Stimulated activated naive B cell treated with anti-CD40 and anti-IgM and Interleukin-4, amounts not matched to agents 10 μg/mL and 1 μg/mL and 100 μg/mL, for 72 hours (primary cell): ENCODE data around the gene KDM8.

Experiments used
- ATAC-seq, 2 donors: fragments of 150-1000 bp; cut with Tn5 transposase; replicated peaks; 2 replicates each; pipeline ENCODE4 v1.10.0; 2021; ENCODE audit warnings: moderate library complexity in 1 of 2
- DNase-seq: peaks from one replicate; pipeline ENCODE4 v3.0.0; 2021
- H3K27ac Mint-ChIP-seq: one replicate; pipeline ENCODE4 v1.8.0; 2022; ENCODE audit warnings: mild to moderate bottlenecking, mixed read lengths
- H3K27me3 Mint-ChIP-seq, 2 donors: one replicate each; pipeline ENCODE4 v1.8.0; 2022; ENCODE audit warnings: mixed read lengths in 2 of 2
- H3K36me3 Mint-ChIP-seq, 2 donors: one replicate each; pipeline ENCODE4 v1.8.0; 2022; ENCODE audit warnings: mixed read lengths in 2 of 2, mild to moderate bottlenecking in 1 of 2
- H3K4me1 Mint-ChIP-seq, 2 donors: one replicate each; pipeline ENCODE4 v1.8.0; 2022; ENCODE audit warnings: mixed read lengths in 2 of 2, mild to moderate bottlenecking in 1 of 2
- H3K4me3 Mint-ChIP-seq, 2 donors: one replicate each; pipeline ENCODE4 v1.8.0; 2022; ENCODE audit warnings: mild to moderate bottlenecking in 2 of 2, mixed read lengths in 2 of 2, moderate library complexity in 1 of 2
- H3K9me3 Mint-ChIP-seq, 2 donors: one replicate each; pipeline ENCODE4 v1.8.0; 2022; ENCODE audit warnings: mixed read lengths in 2 of 2, mild to moderate bottlenecking in 1 of 2

Gene KDM8

GRCh38 chr16:27233731-27234130 is 30.4 kb downstream of the KDM8 start:
- no peak overlapping the region for H3K4me3 Mint-ChIP-seq
- ATAC-seq = no peak
- H3K9me3 Mint-ChIP-seq = no peaks in the 10 kb centered on the region
- peaks cover 24 to 45% of the 10 kb centered on the region in 2 donors for H3K36me3 Mint-ChIP-seq
- no peaks in the 10 kb centered on the region for H3K27me3 Mint-ChIP-seq
- DNase-seq = no peak
- H3K4me1 Mint-ChIP-seq = peaks cover 72 to 93% of the 10 kb centered on the region in 2 donors
- H3K27ac Mint-ChIP-seq = peak overlapping the region; percentile 74

GRCh38 chr16:27234171-27234570 is 30.8 kb downstream of the KDM8 start:
- Mint-ChIP-seq H3K36me3 (peaks cover 21 to 43% of the 10 kb centered on the region in 2 donors), H3K27ac (peak overlapping the region; percentile 74), H3K4me1 (peaks cover 71 to 93% of the 10 kb centered on the region in 2 donors), H3K4me3 (no peak overlapping the region), H3K9me3 (no peaks in the 10 kb centered on the region), H3K27me3 (no peaks in the 10 kb centered on the region)
- DNase-seq = no peak
- ATAC-seq = no peak

- H3K4me3 Mint-ChIP-seq = peak overlapping the region; percentile 11 to 32
- H3K27ac Mint-ChIP-seq = peak overlapping the region; percentile 96
- H3K36me3 Mint-ChIP-seq = peaks cover 22 to 43% of the 10 kb centered on the region in 2 donors
- no peaks in the 10 kb centered on the region for H3K27me3 Mint-ChIP-seq
- no peak for DNase-seq
- ATAC-seq = no peak
- H3K9me3 Mint-ChIP-seq = no peaks in the 10 kb centered on the region
- H3K4me1 Mint-ChIP-seq = peaks cover 72 to 91% of the 10 kb centered on the region in 2 donors
These were observed 31.3 kb downstream of the KDM8 start for GRCh38 chr16:27234603-27235002.

GRCh38 chr16:27235055-27235937 is 32.0 kb downstream of the KDM8 start:
- Mint-ChIP-seq H3K4me3 (peak overlapping the region; percentile 32 to 65), H3K27ac (peak overlapping the region; percentile 96), H3K27me3 (no peaks in the 10 kb centered on the region), H3K9me3 (no peaks in the 10 kb centered on the region), H3K36me3 (peaks cover 17 to 48% of the 10 kb centered on the region in 2 donors), H3K4me1 (peaks cover 74 to 90% of the 10 kb centered on the region in 2 donors)
- DNase-seq = peak; percentile 46
- ATAC-seq = no peak

GRCh38 chr16:27235938-27236245 is 32.6 kb downstream of the KDM8 start:
- DNase-seq (no peak), ATAC-seq (no peak)
- Mint-ChIP-seq H3K27ac (peak overlapping the region; percentile 96), H3K4me1 (peaks cover 68 to 84% of the 10 kb centered on the region in 2 donors), H3K4me3 (peak overlapping the region in 1 of 2 donors; percentile 32), H3K27me3 (no peaks in the 10 kb centered on the region), H3K36me3 (peaks cover 12 to 43% of the 10 kb centered on the region in 2 donors), H3K9me3 (no peaks in the 10 kb centered on the region)

- ATAC-seq (no peak), DNase-seq (no peak)
- Mint-ChIP-seq H3K4me1 (peaks cover 64 to 84% of the 10 kb centered on the region in 2 donors), H3K36me3 (peaks cover 15 to 41% of the 10 kb centered on the region in 2 donors), H3K27me3 (no peaks in the 10 kb centered on the region), H3K27ac (peak overlapping the region; percentile 96), H3K9me3 (no peaks in the 10 kb centered on the region), H3K4me3 (peak overlapping the region; percentile 57 to 61)
These were observed 33.4 kb downstream of the KDM8 start for GRCh38 chr16:27236635-27237218.

GRCh38 chr16:27237219-27238015 is 34.1 kb downstream of the KDM8 start:
- H3K4me3 Mint-ChIP-seq = peak overlapping the region; percentile 57 to 61
- peaks cover 14 to 42% of the 10 kb centered on the region in 2 donors for H3K36me3 Mint-ChIP-seq
- DNase-seq = peak; percentile 88
- peaks cover 60 to 83% of the 10 kb centered on the region in 2 donors for H3K4me1 Mint-ChIP-seq
- no peaks in the 10 kb centered on the region for H3K9me3 Mint-ChIP-seq
- ATAC-seq = peak; percentile 87 to 89
- H3K27ac Mint-ChIP-seq = peak overlapping the region; percentile 96
- H3K27me3 Mint-ChIP-seq = no peaks in the 10 kb centered on the region

GRCh38 chr16:27238016-27238587 is 34.8 kb downstream of the KDM8 start:
- ATAC-seq (peak; percentile 38 to 46), DNase-seq (no peak)
- Mint-ChIP-seq H3K27ac (peak overlapping the region; percentile 96), H3K27me3 (no peaks in the 10 kb centered on the region), H3K4me3 (peak overlapping the region; percentile 57 to 61), H3K36me3 (peaks cover 11 to 35% of the 10 kb centered on the region in 2 donors), H3K4me1 (peaks cover 61 to 83% of the 10 kb centered on the region in 2 donors), H3K9me3 (no peaks in the 10 kb centered on the region)

GRCh38 chr16:27238591-27238990 is 35.3 kb downstream of the KDM8 start:
- peak overlapping the region; percentile 96 for H3K27ac Mint-ChIP-seq
- peaks cover 65 to 83% of the 10 kb centered on the region in 2 donors for H3K4me1 Mint-ChIP-seq
- peak overlapping the region; percentile 57 to 61 for H3K4me3 Mint-ChIP-seq
- H3K9me3 Mint-ChIP-seq = no peaks in the 10 kb centered on the region
- no peaks in the 10 kb centered on the region for H3K27me3 Mint-ChIP-seq
- ATAC-seq = no peak
- H3K36me3 Mint-ChIP-seq = peaks cover 11 to 33% of the 10 kb centered on the region in 2 donors
- DNase-seq = no peak

GRCh38 chr16:27239026-27239425 is 35.7 kb downstream of the KDM8 start:
- ATAC-seq = no peak
- Mint-ChIP-seq H3K4me3 (peak overlapping the region in 1 of 2 donors; percentile 57), H3K36me3 (peaks cover 11 to 33% of the 10 kb centered on the region in 2 donors), H3K9me3 (no peaks in the 10 kb centered on the region), H3K27me3 (no peaks in the 10 kb centered on the region), H3K27ac (peak overlapping the region; percentile 96), H3K4me1 (peaks cover 66 to 83% of the 10 kb centered on the region in 2 donors)
- DNase-seq = no peak

- no peaks in the 10 kb centered on the region for H3K9me3 Mint-ChIP-seq
- H3K36me3 Mint-ChIP-seq = peaks cover 16 to 35% of the 10 kb centered on the region in 2 donors
- peak overlapping the region; percentile 96 for H3K27ac Mint-ChIP-seq
- H3K27me3 Mint-ChIP-seq = no peaks in the 10 kb centered on the region
- peaks cover 68 to 83% of the 10 kb centered on the region in 2 donors for H3K4me1 Mint-ChIP-seq
- DNase-seq (no peak), ATAC-seq (no peak)
- H3K4me3 Mint-ChIP-seq = no peak overlapping the region
These were observed 36.8 kb downstream of the KDM8 start for GRCh38 chr16:27239906-27240655.

GRCh38 chr16:27240948-27241531 is 37.7 kb downstream of the KDM8 start:
- peaks cover 19 to 35% of the 10 kb centered on the region in 2 donors for H3K36me3 Mint-ChIP-seq
- no peaks in the 10 kb centered on the region for H3K27me3 Mint-ChIP-seq
- no peak overlapping the region for H3K27ac Mint-ChIP-seq
- H3K9me3 Mint-ChIP-seq = no peaks in the 10 kb centered on the region
- DNase-seq (no peak), ATAC-seq (no peak)
- H3K4me1 Mint-ChIP-seq = peaks cover 63 to 83% of the 10 kb centered on the region in 2 donors
- H3K4me3 Mint-ChIP-seq = no peak overlapping the region

- Mint-ChIP-seq H3K9me3 (no peaks in the 10 kb centered on the region), H3K27me3 (no peaks in the 10 kb centered on the region), H3K4me1 (peaks cover 62 to 84% of the 10 kb centered on the region in 2 donors), H3K36me3 (peaks cover 19 to 37% of the 10 kb centered on the region in 2 donors), H3K27ac (no peak overlapping the region), H3K4me3 (no peak overlapping the region)
- DNase-seq (no peak), ATAC-seq (no peak)
These were observed 38.3 kb downstream of the KDM8 start for GRCh38 chr16:27241658-27242057.
